ENCODE data around the gene TSPAN1.

TSPAN1 gene

GRCh38 chr1:46158312-46159281, 16.3 kb upstream of the TSPAN1 start:
- DNase-seq (ENCODE audit: extremely low read depth, low read depth): no peak
- TF ChIP-seq CTCF (IDR thresholded peaks at IDR 0.05; ENCODE audit: low read depth, low read length, missing control alignments): no peak
- no peak overlapping the region for H3K4me3 ChIP-seq (replicated peaks; ENCODE audit: low read depth, low read length)

GRCh38 chr1:46159516-46159915, 15.4 kb upstream of the TSPAN1 start:
- no peak overlapping the region for H3K4me3 ChIP-seq (replicated peaks; ENCODE audit: low read depth, low read length)
- TF ChIP-seq CTCF (IDR thresholded peaks at IDR 0.05; ENCODE audit: low read depth, low read length, missing control alignments): no peak
- no peak for DNase-seq (ENCODE audit: extremely low read depth, low read depth)

GRCh38 chr1:46160212-46160611, 14.7 kb upstream of the TSPAN1 start:
- DNase-seq (ENCODE audit: extremely low read depth, low read depth): no peak
- H3K4me3 ChIP-seq (replicated peaks; ENCODE audit: low read depth, low read length): no peak overlapping the region
- TF ChIP-seq CTCF (IDR thresholded peaks at IDR 0.05; ENCODE audit: low read depth, low read length, missing control alignments): no peak

- no peak for DNase-seq (ENCODE audit: extremely low read depth, low read depth)
- TF ChIP-seq CTCF (IDR thresholded peaks at IDR 0.05; ENCODE audit: low read depth, low read length, missing control alignments): no peak
- H3K4me3 ChIP-seq (replicated peaks; ENCODE audit: low read depth, low read length): peak overlapping the region; percentile 33
Observed at GRCh38 chr1:46166521-46167462, 8.1 kb upstream of the TSPAN1 start.

- no peak overlapping the region for H3K4me3 ChIP-seq (replicated peaks; ENCODE audit: low read depth, low read length)
- DNase-seq (ENCODE audit: extremely low read depth, low read depth): no peak
- TF ChIP-seq CTCF (IDR thresholded peaks at IDR 0.05; ENCODE audit: low read depth, low read length, missing control alignments): no peak
Observed at GRCh38 chr1:46168477-46168876, 6.4 kb upstream of the TSPAN1 start.

- TF ChIP-seq CTCF (IDR thresholded peaks at IDR 0.05; ENCODE audit: low read depth, low read length, missing control alignments): no peak
- no peak for DNase-seq (ENCODE audit: extremely low read depth, low read depth)
- no peak overlapping the region for H3K4me3 ChIP-seq (replicated peaks; ENCODE audit: low read depth, low read length)
Observed at GRCh38 chr1:46169811-46170454, 5.0 kb upstream of the TSPAN1 start.
